Testis (tissue), 3 donors: ENCODE results near the gene S100A11. TPM values are rescaled to one million over a fixed set of nuclear protein-coding genes. Genes with fewer than 3 reads are reported as not detected.

Experiments used
- DNase-seq: peaks from one replicate; pipeline ENCODE4 v3.0.0-alpha.2; 2019
- H3K27ac ChIP-seq, 2 donors: fragments of 200-600 bp; sonication (generic); one replicate each; pipeline ENCODE4 v1.5.1; 2019
- H3K27me3 ChIP-seq: fragments of 200-600 bp; sonication (generic); one replicate; pipeline ENCODE4 v1.5.1; 2019
- H3K36me3 ChIP-seq: fragments of 200-600 bp; sonication (generic); one replicate; pipeline ENCODE4 v1.5.1; 2017; ENCODE audit warnings: low read depth; ENCODE audit errors: missing control alignments
- H3K4me1 ChIP-seq: fragments of 200-600 bp; sonication (generic); one replicate; pipeline ENCODE4 v1.5.1; 2019
- H3K4me3 ChIP-seq, 2 donors: fragments of 200-600 bp; sonication (generic); one replicate each; pipeline ENCODE4 v1.5.1; 2017 to 2019
- H3K9me3 ChIP-seq: fragments of 200-600 bp; sonication (generic); one replicate; pipeline ENCODE4 v1.5.1; 2017
- CTCF ChIP-seq, 3 experiments: fragments of 450-650 bp in 2 of 3; fragments of 200-600 bp in 1 of 3; sonication (generic) in 1 of 3; IDR thresholded peaks; one replicate each; pipeline ENCODE4 v1.5.1; 2016 to 2019; ENCODE audit warnings: antibody characterized with exemption in 3 of 3, mild to moderate bottlenecking in 2 of 3, moderate library complexity in 1 of 3
- POLR2A ChIP-seq: fragments of 450-650 bp; IDR thresholded peaks from one replicate; pipeline ENCODE4 v1.6.1; 2017; ENCODE audit warnings: antibody characterized with exemption, mild to moderate bottlenecking, moderate library complexity
- WGBS, 2 donors: methylation state at CpG; one replicate each; pipeline ENCODE4 v1.1.5; 2018; 5-methylcytosine and 5-hydroxymethylcytosine counted together
- intact Hi-C: fragments of 100-400 bp; cut with DNase I; formaldehyde crosslinking; loops from one replicate; pipeline ENCODE4 v1.15.1; 2023; ENCODE audit warnings: low total_unique reads
- polyA plus RNA-seq: library from polyadenylated mRNA; stranded (reverse); fragments of 350-450 nt; fragmentation: Illumina TruSeq; extraction: RNeasy Lipid Tissue Mini Kit (QIAGEN cat#74804); gene quantifications from one replicate; pipeline ENCODE4 v1.2.3, GENCODE V29; 2014; ENCODE audit warnings: low read depth, low replicate concordance; ENCODE audit not compliant: insufficient read depth
- total RNA-seq, 2 donors: library from RNA; depleted of rRNA; stranded (reverse); fragments of >200 nt; gene quantifications; one replicate each; pipeline ENCODE4 v1.2.3, GENCODE V29; 2016

The S100A11 gene
- total and polyA plus RNA-seq, 3 donors from 2014 or later, result 80.2 to 275 (median 86.9) TPM

- Histone ChIP-seq H3K27me3 (no peaks in the 10 kb centered on the region), H3K4me3 (no peak overlapping the region), H3K27ac (no peak overlapping the region), H3K9me3 (no peaks in the 10 kb centered on the region), H3K4me1 (no peaks in the 10 kb centered on the region), H3K36me3 (no peaks in the 10 kb centered on the region)
- no peak for TF ChIP-seq CTCF (IDR thresholded peaks at IDR 0.05)
- no peak for TF ChIP-seq POLR2A
- whole genome bisulfite sequencing, 2 donors, result 53 to 65% methylated on average over 3 of the region's 3 CpGs
- intact Hi-C loops, result no loop called here
- no peak for DNase-seq
These were observed 9.9 kb downstream of the S100A11 start for GRCh38 chr1:152026895-152027294.

GRCh38 chr1:152024223-152024622, 12.6 kb downstream of the S100A11 start:
- TF ChIP-seq CTCF (IDR thresholded peaks at IDR 0.05) (no peak), POLR2A (no peak)
- Histone ChIP-seq H3K27ac (no peak overlapping the region), H3K36me3 (no peaks in the 10 kb centered on the region), H3K9me3 (no peaks in the 10 kb centered on the region), H3K4me1 (no peaks in the 10 kb centered on the region), H3K4me3 (no peak overlapping the region), H3K27me3 (no peaks in the 10 kb centered on the region)
- intact Hi-C loops, result no loop called here
- no peak for DNase-seq
- 79 to 88% methylated on average over 4 of the region's 4 CpGs for WGBS, 2 donors

- Histone ChIP-seq H3K36me3 (no peaks in the 10 kb centered on the region), H3K4me1 (no peaks in the 10 kb centered on the region), H3K9me3 (no peaks in the 10 kb centered on the region), H3K27me3 (no peaks in the 10 kb centered on the region), H3K4me3 (no peak overlapping the region), H3K27ac (no peak overlapping the region)
- intact Hi-C loops, result no loop called here
- WGBS, 2 donors, result 91 to 92% methylated on average over 4 of the region's 4 CpGs
- no peak for DNase-seq
- TF ChIP-seq CTCF (IDR thresholded peaks at IDR 0.05) (no peak), POLR2A (no peak)
These were observed 13.6 kb downstream of the S100A11 start for GRCh38 chr1:152023221-152023620.

- DNase-seq, result no peak
- Histone ChIP-seq H3K4me1 (no peaks in the 10 kb centered on the region), H3K36me3 (no peaks in the 10 kb centered on the region), H3K27ac (no peak overlapping the region), H3K9me3 (no peaks in the 10 kb centered on the region), H3K27me3 (no peaks in the 10 kb centered on the region), H3K4me3 (no peak overlapping the region)
- 69 to 75% methylated on average over 3 of the region's 3 CpGs for WGBS, 2 donors
- intact Hi-C loops, result no loop called here
- no peak for TF ChIP-seq CTCF (IDR thresholded peaks at IDR 0.05)
- TF ChIP-seq POLR2A, result no peak
These were observed 14.3 kb downstream of the S100A11 start for GRCh38 chr1:152022474-152022873.

GRCh38 chr1:152021569-152021968, 15.2 kb downstream of the S100A11 start:
- H3K27me3 ChIP-seq, result no peaks in the 10 kb centered on the region
- no peak for DNase-seq

More at GRCh38 chr1:152021569-152021968, 15.2 kb downstream of the S100A11 start:
- Histone ChIP-seq H3K4me3 (no peak overlapping the region), H3K9me3 (no peaks in the 10 kb centered on the region), H3K36me3 (no peaks in the 10 kb centered on the region), H3K27ac (no peak overlapping the region), H3K4me1 (no peaks in the 10 kb centered on the region)
- TF ChIP-seq POLR2A (no peak), CTCF (IDR thresholded peaks at IDR 0.05) (no peak)
- WGBS, 2 donors, result 81 to 85% methylated on average over 7 of the region's 7 CpGs
- intact Hi-C loops, result no loop called here
